GM21529 (cell line): ENCODE data around the gene TTC17.
"Not testable (repeated sequence)": the region's sequence is repeated elsewhere in the genome, so short reads cannot be mapped to it uniquely, and the experiment has no call there.

Source experiments
- ATAC-seq: cut with Tn5 transposase; IDR thresholded peaks from one replicate; pipeline ENCODE4 v1.9.1; 2021; ENCODE audit not compliant: unreplicated experiment

Gene TTC17

GRCh38 chr11:43384393-43384792, 25.7 kb downstream of the TTC17 start:
- no peak for ATAC-seq

- no peak for ATAC-seq
Measured at GRCh38 chr11:43392713-43393112, 34.0 kb downstream of the TTC17 start.

- ATAC-seq, result no peak
Measured at GRCh38 chr11:43393765-43394355, 35.1 kb downstream of the TTC17 start.

GRCh38 chr11:43396617-43397016, 37.9 kb downstream of the TTC17 start:
- ATAC-seq, result no peak

GRCh38 chr11:43397251-43397650, 38.5 kb downstream of the TTC17 start:
- no peak for ATAC-seq

GRCh38 chr11:43399983-43400630, 41.4 kb downstream of the TTC17 start:
- no peak for ATAC-seq

- no peak for ATAC-seq
Measured at GRCh38 chr11:43401252-43401651, 42.5 kb downstream of the TTC17 start.

GRCh38 chr11:43401811-43402210, 43.1 kb downstream of the TTC17 start:
- not testable (repeated sequence) for ATAC-seq

- no peak for ATAC-seq
Measured at GRCh38 chr11:43403357-43404231, 44.9 kb downstream of the TTC17 start.

- no peak for ATAC-seq
Measured at GRCh38 chr11:43404406-43404805, 45.7 kb downstream of the TTC17 start.

- ATAC-seq, result no peak
Measured at GRCh38 chr11:43404836-43405479, 46.2 kb downstream of the TTC17 start.

- ATAC-seq, result no peak
Measured at GRCh38 chr11:43408277-43408676, 49.6 kb downstream of the TTC17 start.

- ATAC-seq, result no peak
Measured at GRCh38 chr11:43410394-43410793, 51.7 kb downstream of the TTC17 start.

GRCh38 chr11:43418197-43418596, 59.5 kb downstream of the TTC17 start:
- peak; percentile 56 for ATAC-seq

GRCh38 chr11:43419460-43419859, 60.7 kb downstream of the TTC17 start:
- peak; percentile 74 for ATAC-seq

- ATAC-seq, result no peak
Measured at GRCh38 chr11:43427971-43428370, 69.3 kb downstream of the TTC17 start.

GRCh38 chr11:43430916-43431315, 72.2 kb downstream of the TTC17 start:
- not testable (repeated sequence) for ATAC-seq

- no peak for ATAC-seq
Measured at GRCh38 chr11:43434893-43435292, 76.2 kb downstream of the TTC17 start.

- no peak for ATAC-seq
Measured at GRCh38 chr11:43440486-43440885, 81.8 kb downstream of the TTC17 start.

- no peak for ATAC-seq
Measured at GRCh38 chr11:43443811-43444210, 85.1 kb downstream of the TTC17 start.

GRCh38 chr11:43447151-43447550, 88.4 kb downstream of the TTC17 start:
- ATAC-seq, result no peak
